Caco-2 (cell line): Measurements from ENCODE around the gene IQSEC1. TPM values are rescaled to one million over a fixed set of nuclear protein-coding genes. Genes with fewer than 3 reads are reported as not detected.

Experiments
- BruUV-seq: library from RNA; stranded (reverse); fragments of 400-500 nt; replicated peaks from 2 replicates; lab custom pipeline; 2021; lab: Mats Ljungman, UMichigan
- CTCF ChIA-PET: fragments of 300-600 bp; sonication (Branson Sonifier 250); formaldehyde crosslinking; loops from one replicate; lab custom pipeline; 2022; ENCODE audit warnings: antibody characterized with exemption; lab: Charles Lee
- POLR2A ChIA-PET: fragments of 300-600 bp; sonication (Branson Sonifier 250); formaldehyde crosslinking; loops from one replicate; lab custom pipeline; 2022; ENCODE audit warnings: antibody characterized with exemption; lab: Charles Lee
- DNase-seq, 2 experiments: peaks; one replicate each; pipeline versions ENCODE4 v3.0.0 to v3.0.0-alpha.2; 2020 to 2022
- H3K27me3 ChIP-seq: replicated peaks from 2 replicates; pipeline ENCODE4 v1.6.0; 2011; ENCODE audit warnings: low read length; ENCODE audit not compliant: control insufficient read depth, insufficient read depth
- H3K36me3 ChIP-seq: 2 replicates; pipeline ENCODE4 v1.5.1; 2011; ENCODE audit warnings: low read length; ENCODE audit not compliant: control insufficient read depth, insufficient read depth
- H3K4me1 ChIP-seq: fragments of 250-450 bp; sonication (Bioruptor Pico); 2 replicates; pipeline ENCODE4 v1.5.1; 2020; ENCODE audit warnings: mild to moderate bottlenecking
- H3K4me3 ChIP-seq: 2 replicates; pipeline ENCODE4 v1.5.1; 2011; ENCODE audit warnings: low read depth, mild to moderate bottlenecking, control low read depth, low read length
- H3K9me3 ChIP-seq: fragments of 250-450 bp; sonication (Bioruptor Pico); 2 replicates; pipeline ENCODE4 v1.5.1; 2020; ENCODE audit warnings: mild to moderate bottlenecking, moderate library complexity
- H3K27ac Mint-ChIP-seq: one replicate; pipeline ENCODE4 v1.8.0; 2022; ENCODE audit warnings: mixed read lengths; ENCODE audit not compliant: unreplicated experiment
- H3K27me3 Mint-ChIP-seq: one replicate; pipeline ENCODE4 v1.8.0; 2022; ENCODE audit warnings: mixed read lengths; ENCODE audit not compliant: insufficient read depth, unreplicated experiment
- H3K36me3 Mint-ChIP-seq: one replicate; pipeline ENCODE4 v1.8.0; 2022; ENCODE audit warnings: mild to moderate bottlenecking, mixed read lengths; ENCODE audit not compliant: insufficient read depth, unreplicated experiment
- H3K4me1 Mint-ChIP-seq: one replicate; pipeline ENCODE4 v1.8.0; 2022; ENCODE audit warnings: low read depth, mixed read lengths; ENCODE audit not compliant: unreplicated experiment
- H3K4me3 Mint-ChIP-seq: one replicate; pipeline ENCODE4 v1.8.0; 2022; ENCODE audit warnings: mild to moderate bottlenecking, moderate library complexity, mixed read lengths; ENCODE audit not compliant: unreplicated experiment
- H3K9me3 Mint-ChIP-seq: one replicate; pipeline ENCODE4 v1.8.0; 2022; ENCODE audit warnings: mixed read lengths; ENCODE audit not compliant: unreplicated experiment
- intact Hi-C: fragments of 100-400 bp; cut with micrococcal nuclease; formaldehyde crosslinking; loops from one replicate; pipeline ENCODE4 v1.10.0; 2022; ENCODE audit not compliant: unreplicated experiment
- total RNA-seq: library from RNA; stranded (reverse); gene quantifications from 2 replicates; pipeline ENCODE4 v1.2.3, GENCODE V29; 2022
- TF ChIP-seq, protein P1 (sequence below), 2 experiments: fragments of 200-600 bp in 1 of 2; IDR thresholded peaks; 1 replicate in 1 of 2; 2 replicates in 1 of 2; pipeline versions ENCODE4 v1.5.1 to v1.8.0; 2011 to 2022; ENCODE audit warnings: antibody characterized with exemption in 1 of 2, control low read depth in 1 of 2, inconsistent platforms in 1 of 2, low read depth in 1 of 2, low read length in 1 of 2, mild to moderate bottlenecking in 1 of 2, moderate library complexity in 1 of 2; ENCODE audit not compliant: insufficient read depth in 1 of 2, severe bottlenecking in 1 of 2, unreplicated experiment in 1 of 2

The IQSEC1 gene
- total RNA-seq, 1 experiment from 2014 or later: 40.0 TPM

DNA sequence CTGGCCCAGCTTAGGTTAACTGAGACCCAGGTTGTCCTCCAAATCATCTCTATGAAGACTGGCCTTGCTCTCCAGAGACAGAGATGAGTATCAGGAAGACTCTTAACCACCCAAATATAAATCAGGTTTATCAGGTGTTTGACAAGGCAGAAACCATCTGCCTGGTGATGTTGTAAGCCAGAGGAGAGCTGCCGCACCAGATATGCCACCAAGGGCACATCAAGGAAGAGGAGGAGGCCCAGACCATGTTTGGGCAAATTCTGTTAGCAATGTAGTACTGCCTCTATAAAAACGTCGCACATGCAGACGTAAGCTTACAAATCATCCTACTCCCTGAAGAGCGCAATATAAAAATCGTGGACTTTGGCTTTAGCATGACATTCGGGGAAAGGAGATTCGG is 210.8 kb downstream of the IQSEC1 start:
- no peaks in the 10 kb centered on the region for H3K36me3 Mint-ChIP-seq
- Histone ChIP-seq H3K4me1 (no peaks in the 10 kb centered on the region), H3K4me3 (no peak overlapping the region), H3K9me3 (peaks cover 4% of the 10 kb centered on the region; the same call in 1 of the 2 replicates), H3K36me3 (no peaks in the 10 kb centered on the region), H3K27me3 (no peaks in the 10 kb centered on the region)
- ChIA-PET POLR2A (no interaction called here), CTCF (no interaction called here)
- no peaks in the 10 kb centered on the region for H3K27me3 Mint-ChIP-seq
- TF ChIP-seq, protein P1, sequence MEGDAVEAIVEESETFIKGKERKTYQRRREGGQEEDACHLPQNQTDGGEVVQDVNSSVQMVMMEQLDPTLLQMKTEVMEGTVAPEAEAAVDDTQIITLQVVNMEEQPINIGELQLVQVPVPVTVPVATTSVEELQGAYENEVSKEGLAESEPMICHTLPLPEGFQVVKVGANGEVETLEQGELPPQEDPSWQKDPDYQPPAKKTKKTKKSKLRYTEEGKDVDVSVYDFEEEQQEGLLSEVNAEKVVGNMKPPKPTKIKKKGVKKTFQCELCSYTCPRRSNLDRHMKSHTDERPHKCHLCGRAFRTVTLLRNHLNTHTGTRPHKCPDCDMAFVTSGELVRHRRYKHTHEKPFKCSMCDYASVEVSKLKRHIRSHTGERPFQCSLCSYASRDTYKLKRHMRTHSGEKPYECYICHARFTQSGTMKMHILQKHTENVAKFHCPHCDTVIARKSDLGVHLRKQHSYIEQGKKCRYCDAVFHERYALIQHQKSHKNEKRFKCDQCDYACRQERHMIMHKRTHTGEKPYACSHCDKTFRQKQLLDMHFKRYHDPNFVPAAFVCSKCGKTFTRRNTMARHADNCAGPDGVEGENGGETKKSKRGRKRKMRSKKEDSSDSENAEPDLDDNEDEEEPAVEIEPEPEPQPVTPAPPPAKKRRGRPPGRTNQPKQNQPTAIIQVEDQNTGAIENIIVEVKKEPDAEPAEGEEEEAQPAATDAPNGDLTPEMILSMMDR (IDR thresholded peaks at IDR 0.05; ENCODE audit: insufficient read depth in 1 of 2, low read depth in 1 of 2, low read length in 1 of 2, severe bottlenecking in 1 of 2, unreplicated experiment in 1 of 2): no peak
- no peak overlapping the region for H3K27ac Mint-ChIP-seq
- intact Hi-C loops: no loop called here
- peaks cover 21% of the 10 kb centered on the region for H3K9me3 Mint-ChIP-seq
- BruUV-seq: no TSS peak
- DNase-seq: no peak
- no peaks in the 10 kb centered on the region for H3K4me1 Mint-ChIP-seq
- no peak overlapping the region for H3K4me3 Mint-ChIP-seq

DNA sequence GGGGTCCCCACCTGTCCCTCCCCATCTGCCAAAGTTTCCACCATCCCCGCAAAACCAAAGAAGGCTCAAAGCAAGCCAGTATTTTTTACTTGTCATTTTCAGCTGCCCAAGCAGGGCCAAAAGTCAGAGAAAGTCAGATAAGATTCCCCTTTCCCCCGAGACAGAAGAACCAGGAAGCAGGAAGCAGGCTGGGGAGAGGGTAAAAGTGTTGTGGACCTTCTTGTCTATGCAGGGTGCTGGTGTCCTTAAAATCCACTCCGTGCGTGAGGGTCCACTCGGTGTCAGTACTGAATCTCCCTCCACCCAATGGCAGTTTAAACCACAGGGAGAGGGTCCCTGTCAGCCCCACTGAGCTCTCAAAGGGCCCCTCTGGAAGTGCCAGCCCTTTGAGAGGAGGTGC is 211.6 kb downstream of the IQSEC1 start:
- ChIA-PET CTCF (no interaction called here), POLR2A (no interaction called here)
- Mint-ChIP-seq H3K9me3 (peaks cover 21% of the 10 kb centered on the region), H3K4me1 (no peaks in the 10 kb centered on the region), H3K4me3 (no peak overlapping the region), H3K36me3 (no peaks in the 10 kb centered on the region), H3K27ac (no peak overlapping the region), H3K27me3 (no peaks in the 10 kb centered on the region)
- no peak overlapping the region for H3K4me3 ChIP-seq
- H3K36me3 ChIP-seq: no peaks in the 10 kb centered on the region
- intact Hi-C loops: no loop called here
- no peak for DNase-seq
- H3K4me1 ChIP-seq: no peaks in the 10 kb centered on the region
- TF ChIP-seq, protein P1 (IDR thresholded peaks at IDR 0.05; ENCODE audit: insufficient read depth in 1 of 2, low read depth in 1 of 2, low read length in 1 of 2, severe bottlenecking in 1 of 2, unreplicated experiment in 1 of 2): no peak
- no peaks in the 10 kb centered on the region for H3K27me3 ChIP-seq
- no TSS peak for BruUV-seq
- peaks cover 4% of the 10 kb centered on the region; the same call in 1 of the 2 replicates for H3K9me3 ChIP-seq

DNA sequence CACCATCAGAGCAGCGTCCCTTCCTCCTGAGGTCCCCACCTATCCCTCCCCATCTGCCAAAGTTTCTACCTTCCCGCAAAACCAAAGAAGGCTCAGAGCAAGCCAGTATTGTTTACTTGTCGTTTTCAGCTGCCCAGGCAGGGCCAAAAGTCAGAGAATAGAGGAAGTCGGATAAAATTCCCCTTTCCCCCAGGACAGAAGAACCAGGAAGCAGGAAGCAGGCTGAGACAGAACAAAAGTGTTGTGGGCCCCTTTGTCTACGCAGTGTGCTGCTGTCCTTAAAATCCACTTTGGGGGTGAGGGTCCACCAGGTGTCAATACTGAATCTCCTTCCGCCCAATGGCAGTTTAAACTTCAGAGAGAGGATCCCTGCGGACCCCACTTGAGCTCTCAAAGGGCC is 213.4 kb downstream of the IQSEC1 start:
- no peaks in the 10 kb centered on the region for H3K4me1 ChIP-seq
- intact Hi-C loops: no loop called here
- no peaks in the 10 kb centered on the region for H3K36me3 ChIP-seq
- no peak for DNase-seq
- TF ChIP-seq, protein P1 (IDR thresholded peaks at IDR 0.05; ENCODE audit: insufficient read depth in 1 of 2, low read depth in 1 of 2, low read length in 1 of 2, severe bottlenecking in 1 of 2, unreplicated experiment in 1 of 2): no peak
- no peaks in the 10 kb centered on the region for H3K9me3 ChIP-seq
- Mint-ChIP-seq H3K4me1 (no peaks in the 10 kb centered on the region), H3K27me3 (no peaks in the 10 kb centered on the region), H3K27ac (no peak overlapping the region), H3K4me3 (no peak overlapping the region), H3K36me3 (no peaks in the 10 kb centered on the region), H3K9me3 (peaks cover 4% of the 10 kb centered on the region)
- H3K27me3 ChIP-seq: no peaks in the 10 kb centered on the region
- POLR2A ChIA-PET: no interaction called here
- CTCF ChIA-PET: no interaction called here
- BruUV-seq: no TSS peak
- no peak overlapping the region for H3K4me3 ChIP-seq
